Esophagus muscularis mucosa (tissue), 4 donors: ENCODE results near the gene ABI1. TPM values are rescaled to one million over a fixed set of nuclear protein-coding genes. Genes with fewer than 3 reads are reported as not detected.
"Not testable (repeated sequence)": the region's sequence is repeated elsewhere in the genome, so short reads cannot be mapped to it uniquely, and the experiment has no call there.

Experiments used
- DNase-seq: peaks from one replicate; pipeline ENCODE4 v3.0.0-alpha.2; 2017; ENCODE audit errors: extremely low spot score
- H3K27ac ChIP-seq, 4 donors: fragments of 200-600 bp; sonication (generic); replicated peaks in 1 of 4; 1 replicate in 3 of 4; 2 replicates in 1 of 4; pipeline ENCODE4 v1.5.1; 2016 to 2019; ENCODE audit warnings: mild to moderate bottlenecking in 1 of 4
- H3K27me3 ChIP-seq, 4 donors: fragments of 200-600 bp; sonication (generic); one replicate each; pipeline versions ENCODE4 v1.5.1 to v1.6.0; 2016 to 2019
- H3K36me3 ChIP-seq, 4 donors: fragments of 200-600 bp; sonication (generic); one replicate each; pipeline ENCODE4 v1.5.1; 2016 to 2019
- H3K4me1 ChIP-seq, 4 donors: fragments of 200-600 bp; sonication (generic); one replicate each; pipeline ENCODE4 v1.5.1; 2016 to 2019
- H3K4me3 ChIP-seq, 4 donors: fragments of 200-600 bp; sonication (generic); 1 replicate in 2 of 4; 2 replicates in 2 of 4; pipeline ENCODE4 v1.5.1; 2016 to 2019; ENCODE audit warnings: mild to moderate bottlenecking in 4 of 4, moderate library complexity in 1 of 4
- H3K9me3 ChIP-seq, 4 donors: fragments of 200-600 bp; sonication (generic); 1 replicate in 3 of 4; 2 replicates in 1 of 4; pipeline ENCODE4 v1.5.1; 2016 to 2019
- EP300 ChIP-seq: sonication (generic); formaldehyde crosslinking; IDR thresholded peaks from one replicate; pipeline ENCODE4 v1.6.1; 2017; ENCODE audit warnings: antibody characterized with exemption
- POLR2A ChIP-seq: fragments of 450-650 bp; IDR thresholded peaks from one replicate; pipeline ENCODE4 v1.6.1; 2017; ENCODE audit warnings: antibody characterized with exemption, moderate library complexity, mild to moderate bottlenecking, low read depth
- POLR2AphosphoS5 ChIP-seq, 2 donors: sonication (generic); formaldehyde crosslinking; IDR thresholded peaks; one replicate each; pipeline ENCODE4 v1.6.1; 2017; ENCODE audit warnings: antibody characterized with exemption in 2 of 2
- WGBS: methylation state at CpG from one replicate; pipeline ENCODE4 v1.1.5; 2018; 5-methylcytosine and 5-hydroxymethylcytosine counted together
- intact Hi-C: fragments of 100-400 bp; cut with DNase I; formaldehyde crosslinking; loops from one replicate; pipeline ENCODE4 v1.15.1; 2023
- total RNA-seq, 4 donors: library from RNA; depleted of rRNA; stranded (reverse); fragments of >200 nt; gene quantifications; one replicate each; pipeline versions ENCODE4 v1.1.0 to v1.2.1, GENCODE V29; 2016
- TF ChIP-seq, protein P1 (sequence below), 3 experiments: fragments of 200-600 bp in 2 of 3; fragments of 450-650 bp in 1 of 3; sonication (generic) in 2 of 3; IDR thresholded peaks; one replicate each; pipeline ENCODE4 v1.5.1; 2017 to 2019; ENCODE audit warnings: antibody characterized with exemption in 3 of 3, mild to moderate bottlenecking in 2 of 3, moderate library complexity in 1 of 3

The ABI1 gene
- total RNA-seq, 4 donors from 2014 or later: 37.4 to 57.7 (median 43.5) TPM

DNA sequence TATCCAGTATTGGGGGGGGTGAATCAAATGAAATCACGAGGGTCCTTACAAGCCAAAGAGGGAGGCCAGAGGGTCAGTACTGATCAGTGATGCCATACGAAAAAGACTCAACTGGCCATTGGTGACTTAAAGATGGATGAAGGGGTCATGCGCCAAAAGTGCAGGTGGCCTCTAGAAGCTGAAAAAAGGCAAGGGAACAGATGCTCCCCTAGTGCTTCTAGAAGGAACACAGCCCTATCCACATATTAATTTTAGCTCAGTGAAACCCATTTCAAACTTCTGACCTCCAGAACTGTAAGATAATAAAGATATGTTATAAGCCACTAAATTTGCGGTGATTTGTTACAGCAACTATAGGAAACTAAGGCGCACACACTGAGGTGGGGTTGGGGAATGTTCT is 62.5 kb downstream of the ABI1 start:
- no peaks in the 10 kb centered on the region for H3K36me3 ChIP-seq
- peaks cover 16 to 39% (median 25%) of the 10 kb centered on the region in 4 donors for H3K4me1 ChIP-seq
- peaks cover 0 to 3% (median 0%) of the 10 kb centered on the region in 4 donors for H3K9me3 ChIP-seq
- intact Hi-C loops: no loop called here
- 93% methylated on average over 5 of the region's 5 CpGs for WGBS
- DNase-seq: no peak
- H3K27ac ChIP-seq: no peak overlapping the region
- H3K27me3 ChIP-seq: no peaks in the 10 kb centered on the region
- H3K4me3 ChIP-seq: no peak overlapping the region
- TF ChIP-seq EP300: no peak
- TF ChIP-seq, protein P1, sequence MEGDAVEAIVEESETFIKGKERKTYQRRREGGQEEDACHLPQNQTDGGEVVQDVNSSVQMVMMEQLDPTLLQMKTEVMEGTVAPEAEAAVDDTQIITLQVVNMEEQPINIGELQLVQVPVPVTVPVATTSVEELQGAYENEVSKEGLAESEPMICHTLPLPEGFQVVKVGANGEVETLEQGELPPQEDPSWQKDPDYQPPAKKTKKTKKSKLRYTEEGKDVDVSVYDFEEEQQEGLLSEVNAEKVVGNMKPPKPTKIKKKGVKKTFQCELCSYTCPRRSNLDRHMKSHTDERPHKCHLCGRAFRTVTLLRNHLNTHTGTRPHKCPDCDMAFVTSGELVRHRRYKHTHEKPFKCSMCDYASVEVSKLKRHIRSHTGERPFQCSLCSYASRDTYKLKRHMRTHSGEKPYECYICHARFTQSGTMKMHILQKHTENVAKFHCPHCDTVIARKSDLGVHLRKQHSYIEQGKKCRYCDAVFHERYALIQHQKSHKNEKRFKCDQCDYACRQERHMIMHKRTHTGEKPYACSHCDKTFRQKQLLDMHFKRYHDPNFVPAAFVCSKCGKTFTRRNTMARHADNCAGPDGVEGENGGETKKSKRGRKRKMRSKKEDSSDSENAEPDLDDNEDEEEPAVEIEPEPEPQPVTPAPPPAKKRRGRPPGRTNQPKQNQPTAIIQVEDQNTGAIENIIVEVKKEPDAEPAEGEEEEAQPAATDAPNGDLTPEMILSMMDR (IDR thresholded peaks at IDR 0.05): no peak
- no peak for TF ChIP-seq POLR2AphosphoS5 (IDR thresholded peaks at IDR 0.05)
- no peak for TF ChIP-seq POLR2A

DNA sequence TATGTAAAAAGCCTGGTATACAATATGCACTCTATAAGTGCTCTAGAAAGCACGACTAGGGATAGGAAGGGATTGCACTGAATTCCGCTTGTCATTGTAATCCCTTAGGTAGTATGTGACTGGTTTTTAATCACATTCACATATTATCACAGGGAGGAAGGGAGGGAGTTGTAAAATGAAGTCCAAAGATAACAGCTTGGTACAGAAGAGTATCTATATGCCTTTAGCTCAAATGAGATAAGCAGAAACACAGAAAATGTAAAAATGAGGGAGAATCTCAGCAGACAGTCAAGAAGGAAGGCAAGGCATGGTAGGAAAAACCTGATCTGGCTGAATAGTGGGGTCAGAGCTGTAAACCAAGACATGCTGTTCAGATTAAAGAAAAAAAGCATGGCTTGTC is 63.4 kb downstream of the ABI1 start:
- WGBS: 93% methylated on average over 2 of the region's 2 CpGs
- Histone ChIP-seq H3K27me3 (no peaks in the 10 kb centered on the region), H3K9me3 (peaks cover 0 to 3% (median 0%) of the 10 kb centered on the region in 4 donors), H3K36me3 (no peaks in the 10 kb centered on the region), H3K27ac (no peak overlapping the region), H3K4me3 (no peak overlapping the region), H3K4me1 (peaks cover 13 to 39% (median 25%) of the 10 kb centered on the region in 4 donors)
- TF ChIP-seq POLR2A (no peak), EP300 (no peak), POLR2AphosphoS5 (IDR thresholded peaks at IDR 0.05) (no peak)
- TF ChIP-seq, protein P1 (IDR thresholded peaks at IDR 0.05): no peak
- no peak for DNase-seq
- intact Hi-C loops: no loop called here

DNA sequence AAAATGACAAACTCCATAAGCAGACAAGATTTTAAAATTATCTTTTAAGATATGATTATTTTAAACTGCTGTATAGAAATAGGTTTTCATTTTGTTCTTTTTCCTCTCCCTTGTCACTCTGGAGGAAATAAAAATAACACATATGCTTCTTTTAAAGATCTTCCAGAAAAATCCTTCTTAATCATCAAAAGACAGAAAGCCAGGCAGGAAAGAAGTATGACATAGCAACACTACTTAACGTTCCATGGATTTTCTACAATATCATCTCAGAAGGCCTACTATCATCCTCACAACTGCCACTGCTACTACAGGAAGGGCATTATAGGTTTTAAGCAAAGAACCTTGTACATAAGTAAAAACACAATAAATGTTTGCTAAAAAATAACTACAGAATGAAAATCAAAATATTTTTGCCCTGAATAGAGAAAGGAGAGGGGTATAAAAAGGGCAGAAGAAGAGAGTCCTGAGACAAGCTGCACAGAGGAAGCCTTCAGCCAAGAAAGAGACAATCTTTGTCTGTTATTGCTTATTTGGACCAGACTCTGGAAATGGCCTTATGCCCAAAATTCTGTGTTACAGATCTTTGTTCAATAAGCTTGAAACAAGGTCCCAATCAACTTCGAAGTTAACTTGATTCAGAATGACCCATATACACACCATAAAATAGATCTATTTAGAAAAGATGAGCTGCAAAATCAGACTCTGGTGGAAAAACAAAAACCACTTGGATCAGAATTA is 67.8 kb downstream of the ABI1 start:
- 30% methylated on average over 2 of the region's 2 CpGs for WGBS

DNA sequence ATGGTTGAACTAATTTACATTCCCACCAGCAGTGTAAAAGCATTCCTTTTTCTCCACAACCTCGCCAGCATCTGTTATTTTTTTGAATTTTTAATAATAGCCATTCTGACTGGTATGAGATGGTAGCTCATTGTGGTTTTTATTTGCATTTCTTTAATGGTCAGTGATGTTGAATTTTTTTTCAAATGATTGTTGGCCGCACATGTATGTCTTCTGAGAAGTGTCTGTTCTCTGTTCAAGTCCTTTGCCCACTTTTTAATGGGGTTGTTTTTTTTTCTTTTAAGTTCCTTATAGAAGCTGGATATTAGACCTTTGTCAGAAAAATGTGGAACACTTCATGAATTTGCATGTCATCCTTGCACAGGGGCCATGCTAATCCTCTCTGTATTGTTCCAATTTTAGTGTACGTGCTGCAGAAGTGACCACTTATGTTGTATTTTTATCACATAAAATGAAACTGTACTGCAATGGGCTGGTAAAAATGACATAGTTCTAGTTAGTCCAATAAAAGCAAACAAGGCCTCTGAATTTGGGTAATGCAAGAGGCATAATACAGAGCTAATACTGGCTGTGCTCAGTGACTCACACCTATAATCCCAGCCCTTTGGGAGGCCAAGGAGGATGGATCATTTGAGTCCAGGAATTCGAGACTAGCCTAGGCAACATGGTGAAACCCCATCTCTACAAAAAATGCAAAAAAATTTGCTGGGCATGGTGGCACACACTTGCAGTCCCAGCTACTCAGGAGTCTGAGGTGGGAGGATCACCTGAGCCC is 70.3 kb downstream of the ABI1 start:
- Histone ChIP-seq H3K4me3 (no peak overlapping the region), H3K9me3 (no peaks in the 10 kb centered on the region), H3K27me3 (no peaks in the 10 kb centered on the region), H3K36me3 (no peaks in the 10 kb centered on the region), H3K4me1 (peaks cover 11 to 39% (median 25%) of the 10 kb centered on the region in 4 donors), H3K27ac (no peak overlapping the region)
- WGBS: 93% methylated on average over 4 of the region's 4 CpGs
- TF ChIP-seq POLR2A (no peak), POLR2AphosphoS5 (IDR thresholded peaks at IDR 0.05) (no peak), EP300 (no peak)
- TF ChIP-seq, protein P1 (IDR thresholded peaks at IDR 0.05): no peak
- no peak for DNase-seq
- intact Hi-C loops: no loop called here

More for the DNA sequence above, 67.8 kb downstream of the ABI1 start:
- no peak for DNase-seq
- H3K27me3 ChIP-seq: no peaks in the 10 kb centered on the region
- intact Hi-C loops: no loop called here
- peaks cover 11 to 27% (median 22%) of the 10 kb centered on the region in 4 donors for H3K4me1 ChIP-seq
- no peak for TF ChIP-seq EP300
- no peak for TF ChIP-seq POLR2A
- TF ChIP-seq, protein P1 (IDR thresholded peaks at IDR 0.05): no peak
- no peak for TF ChIP-seq POLR2AphosphoS5 (IDR thresholded peaks at IDR 0.05)
- H3K9me3 ChIP-seq: peaks cover 0 to 3% (median 0%) of the 10 kb centered on the region in 4 donors
- no peaks in the 10 kb centered on the region for H3K36me3 ChIP-seq
- H3K27ac ChIP-seq: peak overlapping the region in 3 of 4 donors; percentile 12 to 36 (median 13)
- H3K4me3 ChIP-seq: no peak overlapping the region

DNA sequence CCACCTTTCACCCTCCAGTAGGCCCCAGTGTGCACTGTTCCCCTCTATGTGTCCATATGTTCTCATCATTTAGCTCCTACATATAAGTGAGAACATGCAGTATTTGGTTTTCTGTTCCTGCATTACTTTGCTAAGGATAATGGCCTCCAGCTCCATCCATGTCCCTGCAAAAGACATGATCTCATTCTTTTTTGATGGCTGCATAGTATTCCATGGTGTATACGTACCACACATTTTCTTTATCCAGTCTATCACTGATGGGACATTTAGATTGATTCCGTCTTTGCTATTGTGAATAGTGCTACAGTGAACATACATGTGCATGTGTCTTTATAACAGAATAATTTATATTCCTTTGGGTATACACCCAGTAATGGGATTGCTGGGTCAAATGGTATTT is 71.0 kb downstream of the ABI1 start:
- intact Hi-C loops: not testable (repeated sequence)

More for the DNA sequence above, 71.0 kb downstream of the ABI1 start:
- not testable (repeated sequence) for H3K9me3 ChIP-seq, H3K4me3 ChIP-seq, H3K27ac ChIP-seq, DNase-seq, H3K27me3 ChIP-seq, H3K36me3 ChIP-seq
- H3K4me1 ChIP-seq: peaks cover 11 to 45% (median 30%) of the 10 kb centered on the region in 4 donors
- WGBS: 91% methylated on average over 2 of the region's 2 CpGs
